DOHH2 (cell line): ENCODE data around the gene SLC12A7.
"Not testable (repeated sequence)": the region's sequence is repeated elsewhere in the genome, so short reads cannot be mapped to it uniquely, and the experiment has no call there.

Source experiments
- H3F3A ChIP-seq: fragments of 200-600 bp; sonication (generic), shearing (Covaris generic); 2 replicates; pipeline ENCODE4 v1.6.0; 2016; ENCODE audit warnings: antibody characterized with exemption, mild to moderate bottlenecking; ENCODE audit not compliant: control insufficient read depth, insufficient read depth
- H3K27ac ChIP-seq: fragments of 200-600 bp; sonication (generic); 2 replicates; pipeline ENCODE4 v1.5.1; 2014; ENCODE audit warnings: low read depth, mild to moderate bottlenecking, low read length, moderate library complexity
- H3K27me3 ChIP-seq: fragments of 200-600 bp; sonication (generic); 2 replicates; pipeline ENCODE4 v1.6.1; 2014; ENCODE audit warnings: mild to moderate bottlenecking, low read length, mixed read lengths; ENCODE audit not compliant: control insufficient read depth
- H3K36me3 ChIP-seq: fragments of 200-600 bp; sonication (generic); 2 replicates; pipeline ENCODE4 v1.6.1; 2014; ENCODE audit warnings: mild to moderate bottlenecking, low read length, moderate library complexity, mixed read lengths; ENCODE audit not compliant: control insufficient read depth
- H3K4me1 ChIP-seq: fragments of 200-600 bp; sonication (generic); 2 replicates; pipeline ENCODE4 v1.6.1; 2014; ENCODE audit warnings: mild to moderate bottlenecking, low read length, mixed read lengths; ENCODE audit not compliant: control insufficient read depth
- H3K4me2 ChIP-seq: fragments of 200-600 bp; sonication (generic); 2 replicates; pipeline ENCODE4 v1.6.0; 2014; ENCODE audit warnings: mild to moderate bottlenecking, low read length, moderate library complexity
- H3K4me3 ChIP-seq: fragments of 200-600 bp; sonication (generic); 2 replicates; pipeline ENCODE4 v1.5.1; 2014; ENCODE audit warnings: mild to moderate bottlenecking, low read length, mixed read lengths
- H3K79me2 ChIP-seq: fragments of 200-600 bp; sonication (generic); 2 replicates; pipeline ENCODE4 v1.6.1; 2014; ENCODE audit warnings: mild to moderate bottlenecking, low read length, mixed read lengths; ENCODE audit not compliant: control insufficient read depth
- H3K9me2 ChIP-seq: fragments of 200-600 bp; sonication (generic); replicated peaks from 2 replicates; pipeline ENCODE4 v1.6.1; 2014; ENCODE audit warnings: mild to moderate bottlenecking, low read length, mixed read lengths; ENCODE audit not compliant: control insufficient read depth
- H3K9me3 ChIP-seq: fragments of 200-600 bp; sonication (generic); 2 replicates; pipeline ENCODE4 v1.6.1; 2014; ENCODE audit warnings: antibody characterized with exemption, low read length, mixed read lengths; ENCODE audit not compliant: control insufficient read depth, insufficient read depth
- H4K20me1 ChIP-seq: fragments of 200-600 bp; sonication (generic); 2 replicates; pipeline ENCODE4 v1.6.0; 2014; ENCODE audit warnings: low read depth, mild to moderate bottlenecking, antibody characterized with exemption, low read length, moderate library complexity; ENCODE audit not compliant: control insufficient read depth, insufficient read depth
- CTCF ChIP-seq: fragments of 200-600 bp; sonication (generic); IDR thresholded peaks from one replicate; pipeline ENCODE4 v1.5.1; 2014; ENCODE audit warnings: antibody characterized with exemption, mild to moderate bottlenecking, low read depth, low read length; ENCODE audit not compliant: poor library complexity, severe bottlenecking
- EZH2phosphoT487 ChIP-seq: fragments of 200-600 bp; sonication (generic); IDR thresholded peaks from 2 replicates; pipeline ENCODE4 v1.6.1; 2017; ENCODE audit warnings: borderline replicate concordance, mild to moderate bottlenecking, antibody characterized with exemption, low read length, moderate library complexity, mixed read lengths

The SLC12A7 gene

GRCh38 chr5:1159341-1159675, 47.4 kb upstream of the SLC12A7 start:
- Histone ChIP-seq H3K4me1 (no peaks in the 10 kb centered on the region), H3K27me3 (no peaks in the 10 kb centered on the region)

DNA sequence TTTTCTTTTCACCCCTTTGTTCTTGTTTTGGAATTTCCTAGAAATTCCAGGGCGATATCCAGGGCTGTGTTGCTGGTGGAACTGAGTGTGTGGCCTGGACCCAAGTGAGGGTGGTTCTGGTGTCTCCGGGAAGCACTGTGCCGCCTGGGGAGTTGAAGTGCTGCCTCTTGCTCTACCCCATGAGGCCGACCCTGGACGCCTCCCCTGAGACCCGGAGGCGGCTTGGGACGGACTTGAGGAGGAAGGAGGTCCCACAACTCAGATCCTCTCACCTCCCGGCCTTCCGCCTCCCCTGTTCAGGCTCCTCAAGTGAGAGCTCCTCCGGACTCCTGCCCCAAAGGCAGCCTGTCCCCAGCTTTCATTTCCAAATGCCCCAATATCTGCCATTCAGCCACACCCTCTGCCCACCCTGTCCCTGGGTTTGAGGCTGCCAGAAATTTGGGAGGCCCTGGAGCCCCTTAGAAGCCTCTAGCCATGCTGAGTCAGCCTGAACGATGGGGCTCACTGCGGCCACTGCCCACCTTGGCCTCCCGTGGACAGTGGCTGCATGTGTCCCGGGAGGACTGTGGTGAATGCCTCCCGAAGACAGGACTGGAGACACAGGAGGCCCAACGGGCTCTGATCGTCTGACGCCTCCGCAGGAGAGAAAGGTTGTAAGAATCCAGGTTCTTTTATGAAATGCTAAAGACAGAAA, 46.9 kb upstream of the SLC12A7 start:
- Histone ChIP-seq H3K4me2 (no peak overlapping the region), H3K36me3 (no peaks in the 10 kb centered on the region), H3K4me1 (no peaks in the 10 kb centered on the region), H3K27ac (no peak overlapping the region), H3K9me3 (no peaks in the 10 kb centered on the region), H3K79me2 (no peaks in the 10 kb centered on the region), H3K9me2 (no peaks in the 10 kb centered on the region), H3F3A (no peaks in the 10 kb centered on the region), H4K20me1 (no peaks in the 10 kb centered on the region), H3K27me3 (no peaks in the 10 kb centered on the region), H3K4me3 (no peak overlapping the region)
- TF ChIP-seq EZH2phosphoT487 (no peak), CTCF (no peak)

More at GRCh38 chr5:1159341-1159675, 47.4 kb upstream of the SLC12A7 start:
- Histone ChIP-seq H3K4me3 (no peak overlapping the region), H3K27ac (no peak overlapping the region), H3K79me2 (no peaks in the 10 kb centered on the region), H3K36me3 (no peaks in the 10 kb centered on the region), H3K9me3 (no peaks in the 10 kb centered on the region), H3K9me2 (no peaks in the 10 kb centered on the region), H4K20me1 (no peaks in the 10 kb centered on the region), H3K4me2 (no peak overlapping the region), H3F3A (no peaks in the 10 kb centered on the region)
- TF ChIP-seq CTCF (no peak), EZH2phosphoT487 (no peak)

DNA sequence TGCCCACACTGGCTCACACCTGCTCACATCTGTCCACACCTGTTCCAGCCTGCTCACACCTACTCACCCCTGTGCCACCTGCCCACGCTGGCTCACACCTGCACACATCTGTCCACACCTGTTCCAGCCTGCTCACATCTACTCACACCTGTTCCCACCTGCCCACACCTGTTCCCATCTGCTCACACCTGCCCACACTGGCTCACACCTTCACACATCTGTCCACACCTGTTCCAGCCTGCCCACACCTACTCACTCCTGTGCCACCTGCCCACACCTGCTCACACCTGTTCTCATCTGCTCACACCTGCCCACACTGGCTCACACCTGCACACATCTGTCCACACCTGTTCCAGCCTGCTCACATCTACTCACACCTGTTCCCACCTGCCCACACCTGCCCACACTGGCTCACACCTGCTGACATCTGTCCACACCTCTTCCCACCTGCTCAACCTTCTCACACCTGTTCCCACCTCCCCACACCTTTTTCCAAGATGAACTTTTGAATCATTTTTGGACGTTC, 45.7 kb upstream of the SLC12A7 start:
- H3F3A ChIP-seq, H3K79me2 ChIP-seq, H3K4me2 ChIP-seq, H3K9me2 ChIP-seq, H3K4me1 ChIP-seq, H3K27ac ChIP-seq, H3K27me3 ChIP-seq, H3K36me3 ChIP-seq, H4K20me1 ChIP-seq, H3K4me3 ChIP-seq, H3K9me3 ChIP-seq: not testable (repeated sequence)

- Histone ChIP-seq H3F3A (no peaks in the 10 kb centered on the region), H3K27me3 (0 out of 2 replicates have a peak, but pooled peaks cover 8% of the 10 kb centered on the region), H3K4me3 (no peak overlapping the region), H3K27ac (no peak overlapping the region), H3K4me1 (peaks cover 5% of the 10 kb centered on the region), H3K4me2 (no peak overlapping the region), H3K9me3 (no peaks in the 10 kb centered on the region), H4K20me1 (no peaks in the 10 kb centered on the region), H3K79me2 (no peaks in the 10 kb centered on the region), H3K36me3 (no peaks in the 10 kb centered on the region), H3K9me2 (no peaks in the 10 kb centered on the region)
- TF ChIP-seq EZH2phosphoT487, result no peak
- TF ChIP-seq CTCF, result no peak
Measured at GRCh38 chr5:1156754-1157460, 45.0 kb upstream of the SLC12A7 start.
